Measurements from ENCODE around the gene KDM1B.
"Not testable (repeated sequence)": the region's sequence is repeated elsewhere in the genome, so short reads cannot be mapped to it uniquely, and the experiment has no call there.

The KDM1B gene

GRCh38 chr6:18151391-18151790, 3.8 kb upstream of the KDM1B start:
- not testable (repeated sequence) for DNase-seq (ENCODE audit: low read depth, low spot score)

- no peak for DNase-seq (ENCODE audit: low read depth, low spot score)
Measured at GRCh38 chr6:18151801-18152200, 3.4 kb upstream of the KDM1B start.

DNA sequence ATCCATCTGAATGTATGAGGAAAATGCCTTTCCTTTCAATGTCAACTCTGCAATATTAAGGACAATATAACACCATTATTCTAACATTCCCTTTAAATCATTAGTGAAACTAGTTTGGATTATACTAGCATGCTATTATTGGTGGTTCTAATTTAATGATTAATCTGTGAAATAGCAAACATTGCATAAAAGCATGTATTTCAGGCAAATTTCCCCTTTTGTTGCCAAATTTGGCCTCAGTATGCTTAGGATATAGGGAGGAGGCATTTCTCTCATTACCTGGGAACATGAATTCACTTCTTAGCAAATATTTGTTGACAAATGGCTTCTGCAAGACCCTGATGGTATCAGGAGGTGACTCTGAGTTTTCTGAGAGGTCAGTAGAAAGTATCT, 1.9 kb upstream of the KDM1B start:
- DNase-seq (ENCODE audit: low read depth, low spot score) = no peak

- no peak for DNase-seq (ENCODE audit: low read depth, low spot score)
Measured at GRCh38 chr6:18154507-18155149, 594 bp upstream of the KDM1B start, which contains the start of gene TPMT. TSS of gene TPMT (minus strand) at chr6:18155077. CDS start at chr6:18149127, 5,950 bp downstream.

DNA sequence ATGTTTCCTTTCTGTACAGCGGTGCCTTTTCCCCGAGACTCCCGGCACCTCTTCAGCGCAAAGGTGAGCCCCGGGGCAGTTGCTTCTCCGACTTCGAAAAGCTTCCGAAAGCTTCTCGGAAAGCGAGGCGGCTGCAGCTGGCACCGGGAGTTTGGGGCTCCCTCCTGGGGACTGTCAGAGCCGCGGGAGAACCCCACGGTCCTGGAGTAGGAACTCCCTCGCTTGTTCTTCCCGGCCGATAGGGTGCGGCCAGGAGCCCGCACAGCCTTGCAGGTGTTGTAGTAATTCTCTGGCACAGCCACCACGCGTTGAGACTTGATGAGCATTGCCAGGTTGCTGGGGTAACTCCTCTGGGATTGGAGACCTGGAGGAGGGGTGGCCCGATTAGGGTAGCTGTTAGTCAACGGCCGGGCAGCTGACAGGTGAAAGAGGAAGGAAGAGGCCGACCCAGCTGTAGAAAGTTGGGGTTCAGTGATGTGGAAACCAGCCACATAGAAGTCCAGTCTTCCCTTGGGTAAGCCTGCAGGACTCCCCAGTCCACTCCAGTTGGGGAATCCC, 721 bp downstream of the KDM1B start:
- peak; percentile 69 for DNase-seq (ENCODE audit: low read depth, low spot score)

DNA sequence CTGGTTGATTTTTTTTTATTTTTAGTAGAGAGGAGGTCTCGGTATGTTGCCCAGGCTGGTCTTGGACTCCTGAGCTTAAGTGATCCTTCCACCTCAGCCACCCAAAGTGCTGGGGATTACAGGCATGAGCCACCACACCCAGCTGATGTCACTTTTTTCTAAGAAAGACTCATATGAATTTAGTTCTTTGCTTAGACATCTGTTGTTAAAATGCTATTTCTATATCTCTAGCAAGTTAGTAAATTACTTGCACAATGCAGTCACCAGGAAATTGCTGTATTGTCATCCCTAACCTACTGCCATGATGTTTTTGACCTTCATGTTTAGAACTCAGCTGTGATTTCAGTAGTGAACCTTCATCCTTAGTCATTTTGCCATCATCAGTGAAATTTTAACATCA, 5.7 kb downstream of the KDM1B start:
- DNase-seq (ENCODE audit: low read depth, low spot score) = no peak

DNA sequence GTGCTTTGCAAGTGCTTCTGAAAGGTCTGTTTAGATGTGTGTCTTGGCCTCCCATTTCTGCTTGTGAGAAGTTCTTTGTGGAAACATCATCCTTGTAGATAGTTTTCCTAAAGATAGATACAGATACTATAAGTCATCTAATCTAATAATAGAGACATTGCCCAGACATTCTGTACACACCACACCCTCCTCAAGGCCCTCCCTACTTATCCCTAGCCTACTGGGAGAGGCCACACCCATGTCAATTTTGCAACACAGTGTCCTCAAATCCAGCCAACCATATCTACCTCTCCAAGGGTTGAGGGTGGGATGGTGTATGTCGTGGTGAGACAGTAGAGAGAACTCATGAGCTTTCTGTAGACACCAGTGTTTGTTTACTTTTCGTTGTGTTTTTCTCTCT, 6.2 kb downstream of the KDM1B start:
- DNase-seq (ENCODE audit: low read depth, low spot score) = no peak

GRCh38 chr6:18162401-18162800, 7.2 kb downstream of the KDM1B start:
- DNase-seq (ENCODE audit: low read depth, low spot score) = no peak

DNA sequence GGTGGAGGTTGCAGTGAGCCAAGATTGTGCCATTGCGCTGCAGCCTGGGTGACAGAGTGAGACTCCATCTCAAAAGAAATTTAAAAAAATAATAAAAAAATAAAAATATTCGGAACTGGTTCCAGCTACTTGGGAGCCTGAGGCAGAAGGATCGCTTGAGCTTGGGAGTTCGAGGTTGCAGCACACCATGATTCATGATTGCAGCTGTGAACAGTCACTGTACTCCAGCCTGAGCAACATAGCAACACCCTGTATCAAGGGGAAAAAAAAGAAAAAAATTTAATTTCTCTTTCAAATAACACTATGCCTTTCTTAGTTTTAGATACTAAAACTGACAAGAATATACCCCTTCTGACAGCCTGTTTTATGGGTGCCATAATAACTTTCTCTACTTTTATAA, 10.5 kb downstream of the KDM1B start:
- no peak for DNase-seq (ENCODE audit: low read depth, low spot score)

GRCh38 chr6:18166312-18167036, 11.3 kb downstream of the KDM1B start:
- DNase-seq (ENCODE audit: low read depth, low spot score) = no peak

DNA sequence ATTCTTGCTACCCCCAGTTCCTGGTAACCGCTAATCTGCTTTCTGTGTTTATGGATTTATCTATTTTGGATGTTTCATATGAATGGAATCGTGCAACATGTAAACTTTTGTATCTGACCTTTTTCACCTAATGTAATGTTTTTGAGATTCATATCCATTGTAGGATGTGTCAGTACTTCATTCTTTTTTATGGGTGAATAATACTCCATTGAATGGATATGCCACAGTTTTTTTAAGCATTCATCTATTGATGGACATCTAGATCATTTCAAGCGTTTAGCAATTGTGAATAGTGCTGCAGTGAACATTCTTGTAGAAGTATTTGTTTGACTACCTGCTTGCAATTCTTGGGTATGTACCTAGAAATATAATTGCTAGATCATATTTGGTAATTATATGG, 13.0 kb downstream of the KDM1B start:
- no peak for DNase-seq (ENCODE audit: low read depth, low spot score)

DNA sequence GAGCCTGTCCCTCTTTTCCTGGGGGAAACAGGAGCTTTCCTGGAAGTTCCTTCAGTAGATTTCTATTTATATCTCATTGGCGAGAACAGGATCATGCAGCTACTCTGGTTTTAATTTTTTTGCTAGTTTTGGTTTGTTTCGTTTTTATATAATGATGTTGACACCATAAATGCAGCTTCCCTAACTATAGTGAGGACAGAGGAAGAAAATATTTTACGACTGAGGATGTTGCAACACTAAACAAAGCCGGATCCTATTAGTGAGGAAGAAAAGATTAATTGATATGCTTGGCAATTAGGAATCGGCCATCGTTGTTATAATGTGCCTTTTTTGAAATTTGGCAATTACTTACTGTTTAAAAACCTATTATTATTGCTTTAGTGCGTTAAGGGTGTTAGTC, 16.6 kb downstream of the KDM1B start:
- DNase-seq (ENCODE audit: low read depth, low spot score) = no peak

GRCh38 chr6:18176198-18176597, 21.0 kb downstream of the KDM1B start:
- not testable (repeated sequence) for DNase-seq (ENCODE audit: low read depth, low spot score)

DNA sequence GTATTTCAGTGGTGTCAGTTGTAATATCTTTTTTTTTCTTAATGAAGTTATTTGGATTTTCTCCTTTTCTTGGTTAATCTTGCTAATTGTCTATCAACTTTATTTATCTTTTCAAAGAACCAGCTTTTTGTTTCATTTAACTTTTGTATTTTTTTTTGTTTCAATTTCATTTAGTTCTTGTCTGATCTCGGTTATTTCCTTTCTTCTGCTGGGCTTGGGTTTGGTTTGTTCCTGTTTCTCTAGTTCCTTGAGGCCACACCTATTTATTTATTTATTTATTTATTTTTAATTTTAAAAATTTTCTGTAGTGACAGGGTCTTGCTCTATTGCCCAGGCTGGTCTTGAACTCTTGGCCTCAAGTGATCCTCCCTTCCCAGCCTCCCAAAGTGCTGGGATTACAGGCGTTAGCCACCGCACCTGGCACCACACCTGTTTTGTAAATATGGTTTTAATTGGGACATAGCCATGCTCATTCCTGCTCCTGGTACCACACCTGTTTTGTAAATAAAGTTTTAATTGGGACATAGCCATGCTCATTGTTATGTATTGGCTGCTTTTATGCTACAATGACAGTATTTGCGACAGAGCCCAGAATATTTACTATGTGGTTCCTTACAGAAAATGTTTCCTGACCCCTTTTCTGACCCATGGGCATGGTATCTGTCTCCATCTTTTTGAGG, 22.2 kb downstream of the KDM1B start:
- no peak for DNase-seq (ENCODE audit: low read depth, low spot score)

DNA sequence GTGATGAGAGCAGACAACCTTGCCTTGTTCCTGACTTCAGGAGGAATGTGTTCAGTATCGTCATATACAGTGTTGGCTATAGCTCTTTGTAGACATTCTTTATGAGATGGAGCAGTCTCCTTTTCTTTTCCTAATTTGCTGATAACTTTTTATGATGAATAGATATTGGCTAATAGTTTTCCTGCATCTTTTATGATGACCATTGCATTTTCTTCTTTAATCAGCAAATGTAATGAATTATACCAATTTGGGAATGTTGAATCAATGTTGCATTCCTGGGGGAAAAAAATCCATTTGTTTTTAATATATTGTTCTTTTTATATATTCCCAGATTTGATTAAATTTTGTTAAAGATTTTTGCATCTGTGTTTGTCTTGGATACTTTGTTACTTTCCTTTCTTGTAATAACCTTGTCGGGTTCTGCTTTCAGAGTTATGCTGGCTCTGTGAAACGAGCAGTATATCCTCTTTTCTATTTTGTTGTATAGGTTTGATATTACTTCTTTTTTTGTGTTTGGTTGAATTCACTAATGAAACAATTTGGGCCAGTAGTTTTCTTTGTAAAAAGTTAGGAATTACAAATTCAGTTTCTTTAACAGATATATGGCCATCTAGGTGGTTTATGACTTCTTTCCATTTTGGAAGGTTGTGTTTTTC, 23.9 kb downstream of the KDM1B start:
- DNase-seq (ENCODE audit: low read depth, low spot score) = no peak

GRCh38 chr6:18179770-18180356, 24.6 kb downstream of the KDM1B start:
- DNase-seq (ENCODE audit: low read depth, low spot score) = no peak

GRCh38 chr6:18182568-18182967, 27.3 kb downstream of the KDM1B start:
- DNase-seq (ENCODE audit: low read depth, low spot score) = no peak

- peak; percentile 46 for DNase-seq (ENCODE audit: low read depth, low spot score)
Measured at GRCh38 chr6:18183766-18184165, 28.5 kb downstream of the KDM1B start.

- no peak for DNase-seq (ENCODE audit: low read depth, low spot score)
Measured at GRCh38 chr6:18185624-18186023, 30.4 kb downstream of the KDM1B start.

DNA sequence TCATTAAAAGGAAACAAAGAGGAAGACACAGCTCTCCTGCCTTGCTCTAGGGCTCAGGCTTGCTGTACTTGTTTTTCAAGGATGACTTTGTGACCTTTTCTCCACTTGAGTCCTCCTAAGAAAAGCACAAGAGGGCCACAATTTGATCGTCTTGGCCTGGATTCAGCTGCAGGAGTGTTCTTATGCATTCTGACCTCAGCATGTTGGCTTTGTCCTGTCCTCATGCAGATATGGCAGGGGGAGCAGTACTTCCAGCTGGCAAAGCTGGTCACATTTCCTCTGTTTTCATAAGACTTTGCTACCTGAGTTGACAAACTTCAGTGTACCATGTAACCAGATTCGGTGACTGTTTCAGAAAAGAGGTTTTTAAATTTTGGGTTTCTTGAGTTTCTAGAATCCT, 30.8 kb downstream of the KDM1B start:
- DNase-seq (ENCODE audit: low read depth, low spot score) = peak; percentile 20

DNA sequence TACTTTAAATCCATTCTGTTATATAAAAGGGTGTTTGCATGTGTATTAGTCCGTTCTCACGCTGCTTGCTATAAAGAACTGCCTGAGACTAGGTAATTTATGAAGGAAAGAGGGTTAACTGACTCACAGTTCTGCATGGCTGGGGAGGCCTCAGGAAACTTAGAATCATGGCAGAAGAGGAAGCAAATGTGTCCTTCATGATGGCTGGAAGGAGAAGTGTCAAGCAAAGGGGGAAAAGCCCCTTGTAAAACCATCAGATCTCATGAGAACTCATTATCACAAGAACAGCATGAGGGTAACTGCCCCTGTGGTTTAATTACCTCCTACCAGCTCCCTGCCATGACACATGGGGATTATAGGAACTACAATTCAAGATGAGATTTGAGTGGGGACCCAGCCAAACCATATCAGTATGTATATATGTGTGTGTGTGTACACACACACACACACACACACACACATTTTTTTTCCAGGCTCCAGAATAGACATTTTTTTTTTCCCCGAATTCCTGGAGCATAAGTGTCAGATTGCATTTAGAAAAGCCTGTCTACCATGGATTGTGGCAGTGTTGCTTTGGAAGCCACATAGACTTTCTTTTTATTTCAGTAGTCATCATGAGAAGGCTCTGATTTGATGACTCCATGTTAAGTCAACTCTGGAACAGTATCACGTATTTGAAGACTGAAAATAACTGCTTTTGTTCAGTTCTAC, 31.5 kb downstream of the KDM1B start:
- DNase-seq (ENCODE audit: low read depth, low spot score) = no peak

Measured in astrocyte of the hippocampus (primary cell).